ENCODE data around the gene ANTXR1.

ANTXR1 gene

GRCh38 chr2:69070969-69071368 lies 58.0 kb downstream of the ANTXR1 start:
- DNase-seq (ENCODE audit: low spot score), result no peak

GRCh38 chr2:69073928-69074570 lies 61.1 kb downstream of the ANTXR1 start:
- DNase-seq (ENCODE audit: low spot score), result no peak

GRCh38 chr2:69074918-69075317 lies 61.9 kb downstream of the ANTXR1 start:
- no peak for DNase-seq (ENCODE audit: low spot score)

GRCh38 chr2:69075486-69075885 lies 62.5 kb downstream of the ANTXR1 start:
- no peak for DNase-seq (ENCODE audit: low spot score)

- no peak for DNase-seq (ENCODE audit: low spot score)
Observed at GRCh38 chr2:69076601-69077000, 63.6 kb downstream of the ANTXR1 start.

GRCh38 chr2:69077252-69077950 lies 64.4 kb downstream of the ANTXR1 start:
- DNase-seq (ENCODE audit: low spot score), result no peak

GRCh38 chr2:69080071-69080470 lies 67.1 kb downstream of the ANTXR1 start:
- DNase-seq (ENCODE audit: low spot score), result no peak

GRCh38 chr2:69081001-69081580 lies 68.1 kb downstream of the ANTXR1 start:
- DNase-seq (ENCODE audit: low spot score), result no peak

GRCh38 chr2:69081757-69082156 lies 68.8 kb downstream of the ANTXR1 start:
- DNase-seq (ENCODE audit: low spot score), result no peak

GRCh38 chr2:69082430-69082997 lies 69.5 kb downstream of the ANTXR1 start:
- peak; percentile 60 for DNase-seq (ENCODE audit: low spot score)

- peak; percentile 22 for DNase-seq (ENCODE audit: low spot score)
Observed at GRCh38 chr2:69083235-69083748, 70.3 kb downstream of the ANTXR1 start.

- DNase-seq (ENCODE audit: low spot score), result no peak
Observed at GRCh38 chr2:69084492-69084891, 71.5 kb downstream of the ANTXR1 start.

- no peak for DNase-seq (ENCODE audit: low spot score)
Observed at GRCh38 chr2:69086466-69086865, 73.5 kb downstream of the ANTXR1 start.

GRCh38 chr2:69087211-69087911 lies 74.4 kb downstream of the ANTXR1 start:
- no peak for DNase-seq (ENCODE audit: low spot score)

GRCh38 chr2:69087912-69088240 lies 74.9 kb downstream of the ANTXR1 start:
- DNase-seq (ENCODE audit: low spot score), result no peak

- DNase-seq (ENCODE audit: low spot score), result no peak
Observed at GRCh38 chr2:69088466-69088865, 75.5 kb downstream of the ANTXR1 start.

GRCh38 chr2:69089266-69089665 lies 76.3 kb downstream of the ANTXR1 start:
- no peak for DNase-seq (ENCODE audit: low spot score)

GRCh38 chr2:69089998-69090397 lies 77.0 kb downstream of the ANTXR1 start:
- DNase-seq (ENCODE audit: low spot score), result no peak

GRCh38 chr2:69090820-69091219 lies 77.8 kb downstream of the ANTXR1 start:
- DNase-seq (ENCODE audit: low spot score), result no peak

- no peak for DNase-seq (ENCODE audit: low spot score)
Observed at GRCh38 chr2:69092857-69093256, 79.9 kb downstream of the ANTXR1 start.

GRCh38 chr2:69095305-69095704 lies 82.3 kb downstream of the ANTXR1 start:
- DNase-seq (ENCODE audit: low spot score), result peak; percentile 58

GRCh38 chr2:69096326-69097095 lies 83.5 kb downstream of the ANTXR1 start:
- no peak for DNase-seq (ENCODE audit: low spot score)
